Measurements from ENCODE around the gene L1TD1. TPM values are rescaled to one million over a fixed set of nuclear protein-coding genes. Genes with fewer than 3 reads are reported as not detected.
A peak's percentile ranks its signal among the peaks of the same experiment; 100 is the strongest.
"Not testable (repeated sequence)": the region's sequence is repeated elsewhere in the genome, so short reads cannot be mapped to it uniquely, and the experiment has no call there.

L1TD1 gene, protein sequence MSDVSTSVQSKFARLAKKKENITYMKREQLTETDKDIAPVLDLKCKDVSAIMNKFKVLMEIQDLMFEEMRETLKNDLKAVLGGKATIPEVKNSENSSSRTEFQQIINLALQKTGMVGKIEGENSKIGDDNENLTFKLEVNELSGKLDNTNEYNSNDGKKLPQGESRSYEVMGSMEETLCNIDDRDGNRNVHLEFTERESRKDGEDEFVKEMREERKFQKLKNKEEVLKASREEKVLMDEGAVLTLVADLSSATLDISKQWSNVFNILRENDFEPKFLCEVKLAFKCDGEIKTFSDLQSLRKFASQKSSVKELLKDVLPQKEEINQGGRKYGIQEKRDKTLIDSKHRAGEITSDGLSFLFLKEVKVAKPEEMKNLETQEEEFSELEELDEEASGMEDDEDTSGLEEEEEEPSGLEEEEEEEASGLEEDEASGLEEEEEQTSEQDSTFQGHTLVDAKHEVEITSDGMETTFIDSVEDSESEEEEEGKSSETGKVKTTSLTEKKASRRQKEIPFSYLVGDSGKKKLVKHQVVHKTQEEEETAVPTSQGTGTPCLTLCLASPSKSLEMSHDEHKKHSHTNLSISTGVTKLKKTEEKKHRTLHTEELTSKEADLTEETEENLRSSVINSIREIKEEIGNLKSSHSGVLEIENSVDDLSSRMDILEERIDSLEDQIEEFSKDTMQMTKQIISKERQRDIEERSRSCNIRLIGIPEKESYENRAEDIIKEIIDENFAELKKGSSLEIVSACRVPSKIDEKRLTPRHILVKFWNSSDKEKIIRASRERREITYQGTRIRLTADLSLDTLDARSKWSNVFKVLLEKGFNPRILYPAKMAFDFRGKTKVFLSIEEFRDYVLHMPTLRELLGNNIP
- 10 to 100 TPM in 1 of 3 donors, 1 to 10 TPM in 1, under 1 TPM in 1; 0.98 to 12.0 (median 1.4) TPM for total RNA-seq
- long read RNA-seq, donor 1 = 0 reads
- long read RNA-seq, donor 2, partial matches to known transcripts = 7 of 12 reads
- long read RNA-seq, donor 2, other reads (novel, unspliced or antisense) = 2 of 12 reads

DNA sequence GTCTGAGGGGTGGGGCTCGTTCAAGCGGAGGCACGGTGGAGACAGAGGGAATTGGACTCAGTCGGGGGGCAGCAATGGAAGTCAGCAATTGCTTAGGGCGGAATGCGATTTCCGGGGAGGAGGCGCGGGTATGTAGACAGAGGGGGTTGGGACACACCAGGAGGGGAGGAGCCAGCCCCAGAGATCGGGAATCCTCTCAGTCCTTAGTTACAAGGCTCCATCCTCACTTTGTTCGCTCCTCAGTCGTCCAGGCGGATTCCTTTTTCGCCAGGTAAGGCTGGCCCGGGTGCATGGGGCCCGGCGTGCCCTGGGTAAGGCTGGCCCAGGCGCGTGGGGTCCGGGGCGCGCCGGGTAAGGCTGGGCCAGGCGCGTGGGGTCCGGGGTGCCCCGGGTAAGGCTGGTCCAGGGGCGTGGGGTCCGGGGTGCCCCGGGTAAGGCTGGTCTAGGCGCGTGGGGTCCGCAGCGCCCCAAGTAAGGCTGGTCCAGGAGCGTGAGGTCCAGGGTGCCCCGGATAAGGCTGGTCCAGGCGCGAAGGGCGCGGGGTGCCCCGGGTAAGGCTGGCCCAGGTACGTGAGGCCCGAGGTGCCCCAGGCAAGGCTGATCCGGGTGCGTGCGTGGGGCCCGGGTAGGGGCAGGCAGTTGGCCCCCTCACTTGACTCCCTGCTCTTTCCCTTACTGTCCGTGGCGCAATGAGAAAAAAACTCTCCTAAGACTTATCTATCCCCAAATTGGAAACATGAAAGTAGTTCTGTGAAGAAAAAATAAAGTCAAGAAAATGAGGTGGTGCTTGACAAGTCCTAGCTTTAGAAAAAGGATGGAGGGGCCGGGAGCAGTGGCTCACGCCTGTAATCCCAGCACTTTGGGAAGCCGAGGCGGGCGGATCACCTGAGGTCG, at the start of gene L1TD1:
TSS of gene L1TD1 (plus strand) at position 199 of the 894 bp plus-strand sequence. CDS start 11,780 bp downstream, outside the sequence.
- Histone ChIP-seq H3K36me3 (ENCODE audit: low read depth) (no peaks in the 10 kb centered on the region), H3K9me3 (no peaks in the 10 kb centered on the region), H3K4me3 (no peak within 1 kb of the TSS), H3K4me1 (ENCODE audit: low read depth) (no peaks in the 10 kb centered on the region)
- DNase-seq (peak; percentile 60 to 75 (median 70)), ATAC-seq (peak; percentile 96)
- intact Hi-C loops (cut with DNase I, micrococcal nuclease) = no loop called here
- TF ChIP-seq, protein P1, sequence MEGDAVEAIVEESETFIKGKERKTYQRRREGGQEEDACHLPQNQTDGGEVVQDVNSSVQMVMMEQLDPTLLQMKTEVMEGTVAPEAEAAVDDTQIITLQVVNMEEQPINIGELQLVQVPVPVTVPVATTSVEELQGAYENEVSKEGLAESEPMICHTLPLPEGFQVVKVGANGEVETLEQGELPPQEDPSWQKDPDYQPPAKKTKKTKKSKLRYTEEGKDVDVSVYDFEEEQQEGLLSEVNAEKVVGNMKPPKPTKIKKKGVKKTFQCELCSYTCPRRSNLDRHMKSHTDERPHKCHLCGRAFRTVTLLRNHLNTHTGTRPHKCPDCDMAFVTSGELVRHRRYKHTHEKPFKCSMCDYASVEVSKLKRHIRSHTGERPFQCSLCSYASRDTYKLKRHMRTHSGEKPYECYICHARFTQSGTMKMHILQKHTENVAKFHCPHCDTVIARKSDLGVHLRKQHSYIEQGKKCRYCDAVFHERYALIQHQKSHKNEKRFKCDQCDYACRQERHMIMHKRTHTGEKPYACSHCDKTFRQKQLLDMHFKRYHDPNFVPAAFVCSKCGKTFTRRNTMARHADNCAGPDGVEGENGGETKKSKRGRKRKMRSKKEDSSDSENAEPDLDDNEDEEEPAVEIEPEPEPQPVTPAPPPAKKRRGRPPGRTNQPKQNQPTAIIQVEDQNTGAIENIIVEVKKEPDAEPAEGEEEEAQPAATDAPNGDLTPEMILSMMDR (IDR thresholded peaks at IDR 0.05) = no peak

DNA sequence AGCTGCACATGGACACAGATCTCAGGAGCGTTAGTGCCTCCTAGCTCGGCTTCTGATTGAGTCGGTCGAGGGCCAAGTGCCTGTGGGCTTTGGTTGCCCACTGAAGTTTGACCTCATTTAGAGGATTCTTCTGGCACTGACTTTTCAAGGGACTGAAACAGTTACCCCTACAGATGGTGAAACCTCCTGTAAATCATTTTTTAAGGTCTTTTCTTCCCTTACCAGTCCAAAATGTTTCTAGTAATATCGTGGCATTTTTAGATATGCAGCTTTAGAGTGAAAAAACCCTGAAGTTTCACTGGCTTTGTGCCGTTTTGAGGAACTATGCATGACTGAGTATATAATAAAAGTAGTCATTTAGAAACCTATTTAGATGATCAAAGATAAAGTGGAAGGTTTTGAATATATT, 34.7 kb upstream of the L1TD1 start:
- DNase-seq (no peak), ATAC-seq (no peak)
- H3K4me3 ChIP-seq = no peak overlapping the region
- no peaks in the 10 kb centered on the region for H3K4me1 ChIP-seq (ENCODE audit: low read depth)
- TF ChIP-seq, protein P1 (IDR thresholded peaks at IDR 0.05) = no peak
- H3K36me3 ChIP-seq (ENCODE audit: low read depth) = no peaks in the 10 kb centered on the region
- intact Hi-C loops (cut with DNase I, micrococcal nuclease) = no loop called here
- no peaks in the 10 kb centered on the region for H3K9me3 ChIP-seq

DNA sequence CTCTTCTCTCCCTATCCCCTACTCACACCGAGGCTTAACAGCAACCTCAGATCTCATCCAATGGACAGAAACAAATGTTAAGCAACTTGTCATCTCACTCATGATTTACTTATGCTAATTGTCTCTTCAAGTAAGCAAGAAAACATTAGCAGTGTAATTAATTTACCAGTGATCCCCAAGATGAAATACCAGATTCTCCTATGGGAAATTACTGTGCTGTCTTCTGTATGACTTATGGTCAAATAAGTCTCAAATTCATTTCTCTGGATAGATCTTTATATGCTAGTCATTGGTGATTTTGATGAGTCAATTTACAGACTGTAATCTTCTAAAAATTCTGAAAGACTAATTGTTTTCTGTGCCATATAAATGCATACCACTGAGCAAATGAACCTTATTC, 32.9 kb upstream of the L1TD1 start:
- no peak for DNase-seq
- ATAC-seq = no peak
- intact Hi-C loops (cut with DNase I, micrococcal nuclease) = no loop called here
- Histone ChIP-seq H3K9me3 (no peaks in the 10 kb centered on the region), H3K4me3 (no peak overlapping the region), H3K4me1 (ENCODE audit: low read depth) (no peaks in the 10 kb centered on the region), H3K36me3 (ENCODE audit: low read depth) (no peaks in the 10 kb centered on the region)
- TF ChIP-seq, protein P1 (IDR thresholded peaks at IDR 0.05) = no peak

DNA sequence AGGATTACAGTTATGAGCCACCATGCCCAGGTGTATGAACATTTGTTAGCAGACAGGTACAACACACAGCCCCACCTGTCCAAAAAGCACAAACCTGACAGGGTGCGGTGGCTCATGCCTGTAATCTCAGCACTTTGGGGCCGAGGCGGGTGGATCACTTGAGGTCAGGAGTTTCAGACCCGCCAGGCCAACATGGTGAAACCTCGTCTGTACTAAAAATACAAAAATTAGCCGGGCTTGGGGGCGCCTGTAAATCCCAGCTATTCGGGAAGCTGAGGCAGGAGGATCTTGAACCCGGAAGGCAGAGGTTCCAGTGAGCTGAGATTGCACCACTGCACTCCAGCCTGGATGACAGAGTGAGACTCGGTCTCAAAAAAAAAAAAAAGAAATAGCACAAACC, 24.3 kb upstream of the L1TD1 start:
- H3K9me3 ChIP-seq; DNase-seq; H3K36me3 ChIP-seq (ENCODE audit: low read depth); H3K4me3 ChIP-seq; intact Hi-C loops (cut with DNase I, micrococcal nuclease); H3K4me1 ChIP-seq (ENCODE audit: low read depth): not testable (repeated sequence)
- ATAC-seq = peak; percentile 26

DNA sequence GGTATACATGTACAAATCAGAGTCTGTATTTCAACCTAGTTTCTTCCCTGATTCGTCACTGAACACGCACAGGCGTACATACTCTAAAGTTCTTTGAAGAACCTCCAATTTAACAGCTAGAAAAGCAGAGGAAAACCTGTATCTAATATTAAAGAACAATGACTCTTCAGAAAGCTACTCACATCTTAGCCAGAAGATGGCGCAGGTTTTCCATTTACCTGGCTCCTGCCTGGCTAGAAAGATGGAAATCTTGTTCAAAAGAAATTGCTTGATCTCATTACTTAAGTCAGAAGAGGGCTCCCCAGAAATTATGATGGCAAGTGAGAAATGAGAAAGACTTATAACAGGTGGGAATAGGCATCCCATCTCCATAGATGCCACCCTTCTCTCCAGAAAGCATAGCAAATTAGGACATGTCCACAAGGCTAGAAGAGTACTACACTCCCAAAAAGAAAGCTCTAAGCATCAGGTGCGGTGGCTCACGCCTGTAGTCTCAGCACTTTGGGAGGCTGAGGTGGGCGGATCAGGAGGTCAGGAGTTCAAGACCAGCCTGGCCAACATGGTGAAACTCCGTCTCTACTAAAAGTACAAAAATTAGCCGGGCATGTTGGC, 19.0 kb upstream of the L1TD1 start:
- no peaks in the 10 kb centered on the region for H3K36me3 ChIP-seq (ENCODE audit: low read depth)
- DNase-seq (peak in 1 of 3 donors; percentile 76), ATAC-seq (peak; percentile 77)
- no peaks in the 10 kb centered on the region for H3K4me1 ChIP-seq (ENCODE audit: low read depth)
- TF ChIP-seq, protein P1 (IDR thresholded peaks at IDR 0.05) = peak; percentile 37
- intact Hi-C loops (cut with DNase I, micrococcal nuclease) = loop anchor here (1.0 to 5.0 kb wide), 2 partner anchors 232 kb away; no protein-coding TSS in a partner anchor
- no peak overlapping the region for H3K4me3 ChIP-seq
- H3K9me3 ChIP-seq = no peaks in the 10 kb centered on the region
